GM21447 (cell line): ENCODE data around the gene MMP11.

ENCODE experiments used
- ATAC-seq: cut with Tn5 transposase; IDR thresholded peaks from one replicate; pipeline ENCODE4 v1.9.1; 2021; ENCODE audit not compliant: unreplicated experiment

The MMP11 gene

DNA sequence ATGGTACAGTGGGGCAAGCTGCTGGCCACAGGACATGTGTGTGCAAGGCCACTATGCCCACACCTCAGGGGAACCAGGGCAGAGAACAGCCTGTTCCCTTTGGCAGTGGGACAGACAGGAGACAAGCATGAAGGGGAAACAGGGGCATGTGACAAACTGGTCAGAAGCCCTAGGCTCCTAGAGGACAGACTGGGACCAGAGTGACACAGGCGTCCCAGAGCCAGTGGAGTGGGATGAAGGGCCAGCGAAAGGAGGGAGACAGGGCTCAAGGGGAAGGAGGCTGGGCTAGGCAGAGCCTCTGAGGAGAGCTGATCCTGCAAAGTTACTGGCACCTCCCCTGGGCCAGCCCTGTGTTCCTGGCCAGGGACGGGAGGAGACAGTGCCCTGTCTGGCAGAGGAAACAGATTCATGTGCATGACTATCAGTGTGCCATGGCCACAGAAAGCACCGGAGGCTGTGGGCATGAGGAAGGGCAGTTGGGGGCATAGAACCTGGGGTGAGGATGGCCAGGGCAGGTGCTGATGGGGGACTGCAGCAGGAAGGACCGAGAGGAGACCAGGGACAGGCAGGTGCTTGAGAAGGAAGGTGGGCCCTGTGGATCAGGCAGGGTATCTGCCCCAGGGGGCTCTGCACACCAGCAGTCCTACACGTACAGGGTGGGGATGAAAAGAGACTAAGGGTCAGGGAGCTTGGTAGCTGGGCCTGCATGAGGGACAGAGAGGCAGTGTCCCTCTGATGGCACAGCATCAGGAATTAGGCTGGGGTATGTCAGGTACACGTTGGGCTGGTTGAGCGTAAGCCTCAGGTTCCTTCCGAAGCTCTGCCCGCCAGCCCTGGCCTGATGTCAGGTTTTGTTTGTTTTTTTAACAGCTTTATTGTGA lies 56.4 kb downstream of the MMP11 start:
- no peak for ATAC-seq

DNA sequence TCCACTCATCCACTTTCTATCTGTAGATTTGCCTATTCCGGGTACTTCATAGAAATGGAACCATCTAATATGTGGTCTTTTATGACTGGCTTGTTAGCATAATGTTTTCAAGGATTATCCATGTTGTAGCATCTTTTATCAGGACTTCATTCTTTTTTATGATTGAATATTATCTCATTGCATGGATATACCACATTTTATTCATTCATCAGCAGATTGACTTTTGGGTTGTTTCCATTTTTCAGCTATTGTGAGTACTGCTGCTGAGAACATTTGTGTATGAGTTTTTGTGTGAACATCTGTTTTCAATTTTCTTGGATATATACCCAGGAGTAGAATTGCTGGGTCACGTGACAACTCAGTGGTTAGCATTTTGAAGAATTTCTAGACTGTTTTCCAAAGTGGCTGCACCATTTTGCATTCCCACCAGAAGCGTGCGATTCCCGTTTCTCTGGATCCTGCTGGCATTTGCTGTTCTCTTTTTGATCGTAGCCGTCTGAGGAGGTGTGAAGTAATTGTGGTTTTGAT lies 57.3 kb downstream of the MMP11 start:
- no peak for ATAC-seq

DNA sequence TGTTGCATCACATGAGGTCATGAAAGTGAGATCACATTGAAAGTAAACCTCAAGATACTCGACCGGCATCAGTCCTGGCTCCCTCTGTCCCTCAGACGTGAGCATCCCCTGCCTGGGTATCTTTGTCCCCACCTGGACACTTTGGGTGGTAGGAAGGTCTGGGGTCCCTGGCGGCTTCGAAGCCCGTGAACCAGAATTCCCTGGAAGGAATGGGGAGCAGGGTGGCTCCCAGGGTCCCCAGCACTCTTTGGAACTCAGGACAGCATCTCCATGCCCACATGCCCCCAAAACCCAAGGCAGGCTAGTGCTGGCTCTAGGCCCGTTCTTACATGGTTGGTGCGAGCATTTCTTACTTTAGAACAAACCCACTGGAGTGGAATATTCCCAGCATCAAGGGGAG lies 58.6 kb downstream of the MMP11 start:
- ATAC-seq, result no peak

DNA sequence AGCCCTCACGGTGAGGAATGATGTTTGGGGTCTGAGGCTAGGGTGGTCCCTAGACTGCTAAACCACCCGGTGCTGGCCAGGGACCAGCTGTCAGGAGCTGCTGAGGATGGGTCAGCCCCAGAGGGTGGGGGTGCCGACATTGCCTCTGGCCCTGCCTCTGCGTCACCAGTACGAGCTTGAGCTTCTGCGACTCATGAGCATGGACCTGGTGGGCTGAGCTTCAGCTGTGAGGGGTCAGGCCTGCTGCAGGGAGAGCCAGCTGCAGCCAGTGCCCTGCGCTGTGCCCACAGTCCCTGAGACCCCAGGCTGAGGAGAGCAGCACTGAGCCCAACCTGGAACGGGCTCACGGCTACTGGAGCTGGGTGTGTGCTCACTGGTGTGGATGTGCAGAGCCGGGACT lies 59.1 kb downstream of the MMP11 start:
- no peak for ATAC-seq

DNA sequence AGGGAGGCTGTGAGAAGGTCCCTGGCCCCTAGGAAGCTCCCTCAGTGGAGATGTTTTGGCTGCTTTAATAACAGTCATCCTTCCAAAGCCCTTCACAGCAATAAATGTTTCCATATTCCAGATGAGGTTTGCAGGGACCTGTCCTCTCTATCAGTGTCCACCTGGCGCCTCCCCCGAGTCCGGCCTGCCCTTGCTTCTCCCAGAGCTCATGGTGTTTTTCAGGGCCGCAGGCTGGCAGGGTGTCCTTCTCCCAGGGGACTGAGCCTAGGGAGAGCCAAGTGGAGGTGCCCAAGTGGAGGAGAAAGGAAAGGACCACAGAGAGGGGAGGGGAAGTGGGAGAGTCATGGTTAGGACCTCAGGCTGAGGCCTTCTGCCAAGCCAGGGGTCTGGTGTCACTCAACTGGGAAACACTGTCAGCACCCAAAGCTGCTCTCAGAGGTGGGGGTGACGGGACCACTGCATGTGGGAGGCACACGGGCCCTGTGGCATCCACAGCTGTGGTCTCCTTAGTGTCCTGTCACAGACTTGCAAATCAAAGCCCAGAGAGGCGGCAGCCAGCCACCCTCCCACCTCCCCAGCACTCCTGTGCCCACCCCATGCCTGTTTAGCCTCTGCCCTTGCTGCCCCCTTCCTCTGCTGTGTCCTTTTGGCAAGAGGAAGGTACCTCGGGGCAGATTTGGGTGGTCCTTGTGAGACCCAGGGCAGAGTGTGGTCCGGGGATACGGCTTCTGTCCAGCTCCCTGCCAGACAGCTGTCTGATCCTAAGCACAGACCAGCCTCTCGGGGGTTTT lies 59.8 kb downstream of the MMP11 start:
- ATAC-seq, result no peak

DNA sequence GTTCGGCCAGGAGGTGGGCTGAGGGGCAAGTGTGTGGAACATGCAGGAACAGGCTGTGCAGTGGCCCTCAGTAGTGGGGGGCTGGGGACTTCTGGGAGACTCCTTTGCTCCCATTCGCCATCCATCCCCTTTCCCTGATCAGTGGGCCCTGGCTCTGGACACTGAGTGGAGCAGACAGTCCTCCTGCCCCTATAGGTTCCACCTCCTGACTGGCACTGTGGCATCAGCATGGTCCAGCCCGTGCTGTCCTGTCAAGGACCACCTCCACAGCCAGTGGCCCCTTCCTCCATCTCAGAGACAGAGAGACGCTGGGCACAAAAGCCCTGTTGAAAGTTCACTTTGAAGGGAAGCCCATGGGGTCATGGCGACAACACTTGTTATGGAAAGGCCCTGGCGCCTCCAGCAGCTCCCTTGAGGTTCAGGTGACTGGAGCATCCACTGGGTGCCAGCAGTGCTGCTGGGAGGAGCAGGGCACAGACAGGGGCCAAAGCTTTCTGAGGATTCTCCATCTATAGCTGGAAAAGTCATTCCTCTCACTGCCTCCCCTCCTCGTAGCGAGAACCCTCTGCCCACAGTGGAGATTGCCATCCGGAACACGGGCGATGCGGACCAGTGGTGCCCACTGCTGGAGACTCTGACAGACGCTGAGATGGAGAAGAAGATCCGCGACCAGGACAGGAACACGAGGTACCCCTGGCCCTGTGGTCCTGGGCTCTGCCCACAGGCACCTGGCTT lies 60.5 kb downstream of the MMP11 start:
- ATAC-seq, result no peak
